Ammon's horn (tissue), 1 donor: Measurements from ENCODE around the gene SAP30BP.

Source experiments
- DNase-seq: peaks from one replicate; pipeline ENCODE4 v3.0.0-alpha.2; 2016; ENCODE audit warnings: low spot score

The SAP30BP gene

DNA sequence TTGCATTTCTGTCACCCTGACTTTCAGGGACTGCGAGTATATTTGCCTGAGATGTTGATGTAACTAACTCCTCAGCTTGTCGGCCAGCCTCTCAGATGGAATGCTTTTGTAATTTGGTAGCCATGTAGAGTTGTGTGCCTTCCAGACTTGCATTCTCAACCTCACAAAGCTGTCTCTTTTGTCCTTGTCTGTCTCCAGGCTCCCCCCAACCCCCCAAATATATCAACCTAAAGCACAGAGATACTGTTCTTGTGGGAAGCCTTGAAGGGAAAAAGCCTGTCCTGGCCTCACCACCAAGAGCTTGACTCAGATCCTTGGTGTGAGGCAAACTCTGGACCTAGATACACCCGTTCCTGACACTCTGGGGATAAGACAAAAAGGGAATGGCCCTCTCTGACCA lies 18.4 kb downstream of the SAP30BP start:
- DNase-seq: no peak

DNA sequence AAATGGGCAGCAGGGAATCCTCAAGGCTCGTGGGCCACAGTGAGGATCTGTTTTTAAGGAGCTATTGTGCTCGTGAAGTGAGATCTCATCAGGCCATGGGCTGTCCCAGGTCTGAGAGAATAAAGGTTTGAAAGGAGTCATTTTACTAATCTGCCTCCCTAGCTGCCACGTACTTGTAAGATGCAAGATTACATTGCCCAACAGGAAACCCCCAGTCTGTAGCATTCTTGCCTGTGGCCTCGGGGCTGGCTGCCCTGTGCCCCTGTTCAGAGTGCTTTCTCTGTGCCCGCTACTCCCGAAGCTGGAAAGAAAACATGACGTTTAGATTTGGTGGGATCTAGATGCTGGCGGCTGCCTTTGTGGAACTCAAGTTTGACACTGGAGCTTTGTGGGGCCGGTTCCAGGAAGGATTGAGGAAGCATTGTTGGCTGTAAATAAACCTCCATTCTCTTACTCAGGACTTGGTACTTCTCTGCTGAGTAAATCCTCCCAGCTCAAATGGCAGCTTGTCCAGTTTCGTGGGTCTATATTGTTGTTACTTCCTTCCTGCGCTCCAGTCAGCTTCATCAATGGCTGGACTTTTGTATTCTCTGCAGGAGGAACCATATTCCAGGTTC lies 21.2 kb downstream of the SAP30BP start:
- DNase-seq: no peak

DNA sequence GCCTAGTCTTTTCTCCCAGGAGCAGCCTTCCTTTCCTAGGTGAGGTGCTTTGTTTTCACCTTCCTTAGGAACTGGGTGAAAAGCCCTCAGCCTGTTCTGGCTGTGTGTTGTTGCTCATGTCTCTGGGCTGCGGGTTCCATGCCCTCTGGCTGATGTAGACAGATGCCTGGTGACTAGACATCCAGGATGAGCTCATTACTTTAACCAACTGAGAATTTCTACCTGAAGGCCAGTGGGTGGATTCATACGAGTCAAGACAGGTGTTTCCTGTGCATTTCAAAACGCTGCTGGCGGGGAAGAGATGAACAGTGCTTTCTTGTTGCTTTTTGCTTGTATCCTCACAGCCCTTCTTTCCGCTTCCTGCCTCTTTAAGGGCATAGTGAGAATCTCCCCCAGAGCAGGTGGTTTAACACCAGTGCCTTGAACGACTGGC lies 22.3 kb downstream of the SAP30BP start:
- DNase-seq: no peak

DNA sequence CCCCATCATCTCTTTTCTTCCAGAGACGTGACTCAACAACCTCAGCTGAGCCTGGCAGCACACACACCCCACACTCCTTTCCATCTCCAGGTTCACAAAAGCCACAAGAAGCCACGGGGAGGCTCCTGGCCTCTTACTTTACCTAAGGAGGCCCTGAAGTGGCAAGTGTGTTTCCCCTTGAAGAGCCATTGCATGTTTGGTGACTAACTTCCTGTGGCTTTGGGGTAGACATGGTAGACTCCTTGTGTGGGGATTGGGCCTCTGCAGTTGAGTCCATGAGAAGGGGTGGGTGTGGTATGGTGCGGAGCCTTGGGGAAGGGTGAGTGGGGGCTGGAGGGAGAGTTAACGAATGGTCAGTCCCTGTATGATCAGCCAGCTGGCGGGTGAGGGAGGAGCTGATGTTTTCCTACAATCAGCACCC lies 24.2 kb downstream of the SAP30BP start:
- no peak for DNase-seq

DNA sequence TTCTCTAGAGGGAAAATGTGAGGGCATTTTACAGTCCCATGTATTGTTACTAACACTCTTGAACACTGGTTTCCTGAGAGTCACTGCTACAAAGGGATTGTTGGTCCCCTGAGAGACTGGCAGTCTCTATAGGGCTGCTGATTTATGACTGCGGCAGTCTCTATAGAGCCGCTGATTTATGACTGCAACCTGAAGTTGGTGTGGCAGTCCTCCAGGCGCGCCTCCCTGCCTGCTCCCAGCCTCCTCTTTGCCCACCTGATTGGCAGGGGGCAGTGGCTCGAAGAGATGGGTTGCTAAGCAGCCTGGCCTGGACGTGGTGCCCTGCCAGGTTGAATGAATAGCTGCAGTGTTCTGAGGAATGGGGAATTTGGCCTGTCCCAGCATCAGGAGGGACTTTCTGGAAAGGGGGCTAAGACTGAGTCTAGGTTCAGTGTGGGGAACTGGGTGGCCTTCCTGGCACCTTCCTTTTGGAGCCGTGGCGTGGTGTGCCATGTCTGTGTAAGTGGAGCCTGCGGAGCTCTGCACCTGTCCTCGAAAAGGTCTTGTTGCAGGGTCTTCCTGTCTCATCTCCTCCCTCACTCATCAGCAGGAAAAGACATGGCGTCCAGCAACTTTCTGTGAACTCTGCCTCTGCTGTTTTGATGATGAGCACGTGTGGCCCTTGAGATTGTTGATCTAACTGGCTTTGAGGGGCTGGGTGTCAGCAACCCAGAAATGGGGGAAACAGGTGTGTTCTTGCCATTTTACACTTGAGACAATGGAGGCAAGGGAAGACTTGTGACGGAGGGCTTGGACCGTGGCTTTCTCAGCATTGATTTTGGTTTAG lies 24.9 kb downstream of the SAP30BP start:
- peak; percentile 88 for DNase-seq

DNA sequence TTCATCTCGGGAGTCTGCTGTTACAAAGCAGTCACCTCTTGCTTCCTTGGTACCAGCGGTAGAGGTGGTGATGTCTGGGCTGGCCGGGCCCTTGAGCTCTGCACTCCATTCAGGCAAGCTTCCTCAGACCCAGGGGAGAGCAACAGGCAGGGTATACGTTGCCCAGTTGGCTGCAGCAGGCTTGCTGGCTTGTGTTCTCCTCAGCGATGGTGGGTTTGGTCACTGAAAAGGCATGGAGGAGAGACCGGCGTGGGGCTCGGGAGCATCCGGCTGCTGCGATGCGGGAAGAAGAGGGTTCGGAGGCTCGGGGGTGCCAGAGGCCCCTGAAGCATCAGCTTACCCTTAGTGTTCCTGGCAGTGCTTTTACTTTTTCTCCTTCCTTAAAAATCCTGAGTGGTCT lies 25.8 kb downstream of the SAP30BP start:
- DNase-seq: no peak

DNA sequence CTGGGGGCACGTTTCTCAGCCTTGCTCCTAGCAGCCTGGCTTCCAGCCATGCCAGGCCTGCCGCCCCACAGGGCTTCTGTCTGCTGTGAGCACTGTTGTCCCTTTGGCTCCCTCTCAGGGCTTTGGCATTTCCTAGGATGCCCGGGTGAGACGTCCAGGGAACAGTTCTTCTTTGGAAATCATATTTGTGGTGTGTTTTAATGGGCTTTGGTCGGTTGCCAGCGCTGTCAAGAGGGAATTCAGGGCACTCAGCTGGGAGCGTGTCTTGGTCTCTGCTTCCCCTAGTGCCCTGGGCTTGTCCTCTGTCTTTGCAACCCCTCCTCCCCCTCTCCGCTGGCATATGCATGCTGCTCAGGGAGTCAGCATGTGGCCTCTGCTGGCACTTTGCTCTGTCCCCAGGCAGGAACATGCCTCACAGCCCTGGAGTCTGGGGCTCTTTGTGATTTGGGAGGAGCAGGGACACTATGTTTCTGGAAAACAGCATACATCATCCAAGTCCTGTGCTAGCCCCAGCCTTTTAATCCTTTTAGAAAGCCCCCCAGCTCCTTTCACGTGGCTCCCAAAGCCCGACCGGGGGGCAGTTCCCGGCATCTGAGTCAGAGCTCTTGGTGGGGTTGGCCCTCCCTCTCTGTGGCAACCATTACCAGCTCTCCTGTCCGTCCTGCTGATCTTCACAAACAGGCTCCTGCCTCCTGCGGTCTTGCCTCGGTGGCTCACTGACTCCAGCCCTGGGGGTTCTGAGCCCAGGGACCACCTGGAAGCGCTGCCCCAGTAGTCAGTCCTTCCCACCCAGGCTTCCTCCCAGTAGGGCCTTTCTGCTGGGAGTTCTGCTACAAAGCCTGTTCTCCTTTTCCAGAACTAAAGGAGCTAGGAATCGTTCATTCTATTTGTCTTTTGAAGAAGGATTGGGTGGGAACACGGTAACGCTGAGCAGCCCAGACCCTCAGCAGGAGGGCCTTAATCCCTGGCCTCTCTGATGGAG lies 26.7 kb downstream of the SAP30BP start:
- peak; percentile 98 for DNase-seq

DNA sequence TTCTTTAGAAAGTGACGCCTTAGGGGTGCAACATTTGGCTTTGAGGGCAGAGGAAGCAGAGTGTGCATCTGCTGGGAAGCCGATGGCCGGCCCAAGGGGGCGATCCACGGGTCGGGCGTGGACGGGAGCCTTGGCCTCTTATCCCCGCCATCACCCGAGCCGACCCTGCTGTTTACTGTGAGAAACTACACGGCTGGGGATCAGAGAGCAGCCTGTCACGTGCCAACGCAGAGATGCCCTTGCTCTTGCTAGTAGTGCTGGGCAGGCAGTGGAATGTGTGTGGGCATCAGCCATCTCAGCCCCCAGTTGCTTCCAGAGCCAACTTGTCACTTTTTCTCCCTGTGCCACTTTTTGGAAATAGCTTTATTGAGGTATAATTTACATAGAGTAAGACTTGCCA lies 27.4 kb downstream of the SAP30BP start:
- DNase-seq: peak; percentile 63

DNA sequence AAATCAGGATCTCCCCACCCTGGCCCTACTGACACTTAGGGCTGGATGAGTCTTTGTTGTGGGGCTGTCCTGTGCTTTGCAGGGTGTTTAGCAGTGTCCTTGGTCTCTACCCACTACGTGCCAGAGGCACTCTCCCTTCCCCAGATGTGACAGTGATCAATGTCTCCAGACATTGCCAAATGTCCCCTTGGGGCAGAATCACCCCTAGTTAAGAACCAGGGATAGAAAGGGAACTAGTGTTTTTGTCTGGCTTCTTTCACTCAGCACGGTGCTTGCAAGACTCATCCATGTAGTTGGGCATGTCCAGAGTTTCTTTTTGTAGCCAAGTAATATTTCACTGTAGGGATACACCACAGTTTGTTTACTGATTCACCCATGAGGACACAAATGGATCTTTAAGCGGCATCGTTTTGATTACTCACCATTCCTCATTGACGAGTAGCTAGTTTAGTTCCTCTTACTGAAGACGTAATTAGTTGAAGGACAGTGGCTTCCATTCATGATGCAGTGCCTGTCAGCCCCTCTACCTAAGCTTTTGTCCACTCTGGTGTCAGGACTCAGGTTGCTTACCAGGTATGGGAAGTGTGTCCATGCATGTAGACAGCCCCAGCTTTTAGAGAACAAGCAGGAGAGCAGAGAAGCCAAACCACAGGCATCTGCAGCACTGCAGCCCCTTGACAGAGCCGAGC lies 28.1 kb downstream of the SAP30BP start:
- DNase-seq: no peak

DNA sequence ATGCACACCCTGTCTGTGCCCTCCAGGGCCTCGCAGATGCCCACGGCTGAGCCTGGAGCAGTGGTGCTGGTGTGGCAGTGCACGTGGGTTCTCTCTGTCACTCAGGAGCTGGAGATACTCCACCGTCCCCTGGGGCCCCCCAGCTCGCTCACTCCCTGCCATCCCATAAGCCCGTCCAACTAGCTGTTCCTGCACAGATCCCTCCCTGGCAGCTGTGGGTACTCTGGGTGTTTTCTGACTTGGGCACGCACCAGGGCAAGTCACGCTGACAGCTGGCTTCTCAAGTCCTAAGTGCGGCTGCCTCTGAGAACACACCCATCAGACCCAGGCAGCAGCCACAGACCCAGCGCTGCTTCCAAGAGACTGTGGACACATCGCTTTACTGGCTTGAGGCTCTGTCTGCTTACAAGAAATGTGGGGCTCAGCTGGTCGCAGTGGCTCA lies 28.7 kb downstream of the SAP30BP start:
- DNase-seq: peak; percentile 77

DNA sequence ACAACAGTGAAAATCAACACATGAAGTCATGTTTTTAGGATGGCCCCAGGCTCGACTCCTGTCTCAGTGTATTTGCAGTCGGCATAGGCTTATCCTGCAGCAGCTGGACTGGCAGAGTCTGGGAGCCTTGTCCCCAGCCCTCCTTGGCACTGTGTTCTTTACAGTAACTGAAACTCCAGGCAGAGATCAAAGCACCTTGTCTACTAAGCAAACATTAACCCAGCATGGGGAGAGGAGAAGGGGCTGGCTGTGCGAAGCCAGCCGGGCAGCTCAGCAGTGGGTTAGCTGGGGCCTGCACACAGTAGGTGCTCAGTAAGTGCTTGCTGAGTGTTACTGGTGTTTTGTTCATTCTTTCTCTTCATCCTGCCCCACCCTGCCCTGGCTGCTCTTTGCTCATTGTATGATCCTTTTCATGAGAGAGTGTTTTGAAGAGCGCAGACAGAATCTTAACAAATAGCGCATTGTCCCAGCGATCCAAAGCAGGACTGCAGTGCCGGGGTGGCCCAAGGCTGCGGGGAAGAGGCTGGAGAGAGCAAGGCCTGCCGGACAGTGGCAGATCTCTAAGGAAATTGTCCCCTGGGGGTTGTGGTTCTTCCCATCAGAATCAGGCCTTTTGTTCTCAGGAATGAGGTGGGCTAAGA lies 30.6 kb downstream of the SAP30BP start:
- DNase-seq: peak; percentile 95

DNA sequence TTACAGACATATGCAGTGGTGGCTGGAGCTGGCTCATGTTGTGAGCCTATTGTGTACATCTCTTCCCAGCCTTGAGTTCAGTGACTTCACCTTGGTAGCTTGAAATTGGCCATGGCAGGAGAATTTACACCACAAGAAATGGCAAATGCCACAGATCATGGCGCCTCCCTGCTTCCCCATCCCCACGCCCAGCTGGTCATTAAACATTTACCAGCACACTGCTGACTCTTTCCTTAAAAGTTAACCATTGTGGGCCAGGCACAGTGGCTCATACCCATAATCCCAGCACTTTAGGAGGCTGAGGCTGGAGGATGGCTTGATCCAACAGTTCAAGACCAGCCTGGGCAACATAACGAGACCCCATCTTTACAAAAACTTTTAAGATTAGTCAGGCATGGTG lies 31.5 kb downstream of the SAP30BP start:
- no peak for DNase-seq

DNA sequence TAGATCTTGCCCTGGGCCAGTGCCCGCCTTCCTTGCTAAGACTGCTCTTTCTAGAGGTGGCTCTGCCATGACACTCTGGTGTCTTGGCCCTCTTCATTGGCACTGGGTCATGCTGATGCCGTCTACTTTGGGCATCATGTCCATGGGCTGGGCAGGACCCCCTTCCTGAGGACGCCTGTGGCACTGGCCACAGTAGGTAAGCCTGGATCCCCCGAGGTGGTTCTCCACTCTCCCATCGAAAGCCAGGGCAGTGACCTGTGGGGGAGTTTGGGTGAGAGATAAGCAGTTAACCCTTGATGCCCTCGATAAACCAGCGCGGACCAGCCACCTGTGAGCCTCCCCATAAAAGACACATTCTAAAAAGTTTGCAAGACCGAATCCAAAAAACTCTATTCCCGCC lies 34.1 kb downstream of the SAP30BP start:
- no peak for DNase-seq

DNA sequence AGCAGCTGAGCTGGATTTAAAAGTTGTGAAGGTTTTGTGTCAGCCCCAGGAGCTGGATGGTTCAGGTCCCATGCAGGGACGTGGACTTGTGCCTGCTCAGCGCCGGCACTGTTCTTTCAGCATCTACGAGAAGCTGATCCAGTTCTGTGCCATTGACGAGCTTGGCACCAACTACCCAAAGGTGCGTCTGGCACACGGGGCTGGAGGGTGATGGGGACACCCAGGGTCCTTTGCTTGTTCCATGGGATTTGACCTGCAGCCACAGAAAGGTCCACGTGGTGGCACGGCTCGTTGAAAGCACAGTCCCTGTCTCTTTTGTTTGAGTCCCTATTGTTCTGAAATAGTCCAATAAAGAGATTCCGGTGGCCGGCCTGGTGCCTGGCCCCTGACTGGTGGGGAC lies 36.1 kb downstream of the SAP30BP start:
- no peak for DNase-seq

DNA sequence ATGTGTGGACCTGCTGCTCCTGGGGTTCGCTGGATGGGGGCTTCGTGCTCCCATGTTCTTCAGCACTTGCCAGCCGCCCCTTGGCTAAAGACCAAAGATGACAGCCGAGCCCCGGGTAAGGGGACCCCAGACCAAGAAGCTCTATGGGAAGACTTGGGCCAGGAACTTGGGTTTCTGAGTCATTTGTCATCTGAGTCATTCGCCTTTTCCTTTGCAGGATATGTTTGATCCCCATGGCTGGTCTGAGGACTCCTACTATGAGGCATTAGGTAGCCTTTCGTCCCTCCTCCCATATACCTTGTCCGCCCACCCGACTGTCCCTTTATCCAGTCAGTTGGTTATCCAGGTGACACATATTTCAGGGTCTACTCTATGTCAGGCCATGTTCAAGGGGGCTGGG lies 36.5 kb downstream of the SAP30BP start:
- DNase-seq: no peak

DNA sequence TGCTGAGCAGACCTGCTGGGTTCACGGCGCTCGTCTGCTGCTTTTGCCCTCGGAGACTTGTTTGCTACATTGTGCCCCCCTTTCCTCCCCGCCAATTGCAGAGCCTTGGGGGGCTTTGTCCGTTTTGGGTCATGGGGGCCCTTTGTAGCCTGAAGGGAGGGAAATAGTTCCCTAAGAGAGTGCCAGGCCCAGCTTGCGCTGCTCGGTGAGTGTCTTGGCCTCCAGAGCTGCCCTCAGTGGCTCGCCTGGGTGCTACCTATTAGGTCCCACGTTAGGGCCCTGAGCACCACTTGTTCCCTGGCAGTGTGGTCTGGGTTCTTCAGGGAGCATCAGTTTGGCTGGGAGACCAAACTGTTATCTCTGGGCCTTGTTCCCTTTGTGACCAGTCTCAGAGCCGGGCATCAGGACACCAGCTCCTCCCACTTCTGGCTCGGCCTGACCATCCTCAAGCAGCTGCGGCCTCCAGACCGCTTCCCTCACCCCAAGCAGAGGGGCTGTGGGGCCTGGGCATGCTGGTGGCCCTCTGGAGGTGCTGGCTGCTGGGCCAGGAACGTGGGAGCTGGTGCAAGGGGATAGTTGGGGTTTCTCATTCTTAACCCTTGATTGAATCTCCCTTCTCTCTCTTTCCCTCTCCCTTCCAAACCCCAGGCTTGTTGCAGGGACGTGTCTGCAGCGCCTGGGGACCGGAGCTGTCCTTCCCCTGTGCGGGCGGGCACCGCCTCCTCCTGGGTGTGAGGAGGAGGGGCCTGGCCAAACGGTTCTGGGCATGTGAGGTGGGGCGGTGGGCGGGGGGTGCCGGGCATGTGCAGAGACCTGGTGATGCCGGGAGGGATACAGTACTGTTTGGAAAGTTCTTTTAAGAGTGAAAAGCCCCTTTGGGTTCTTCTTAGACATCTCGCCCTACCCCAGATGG lies 38.1 kb downstream of the SAP30BP start:
- DNase-seq: peak; percentile 67

DNA sequence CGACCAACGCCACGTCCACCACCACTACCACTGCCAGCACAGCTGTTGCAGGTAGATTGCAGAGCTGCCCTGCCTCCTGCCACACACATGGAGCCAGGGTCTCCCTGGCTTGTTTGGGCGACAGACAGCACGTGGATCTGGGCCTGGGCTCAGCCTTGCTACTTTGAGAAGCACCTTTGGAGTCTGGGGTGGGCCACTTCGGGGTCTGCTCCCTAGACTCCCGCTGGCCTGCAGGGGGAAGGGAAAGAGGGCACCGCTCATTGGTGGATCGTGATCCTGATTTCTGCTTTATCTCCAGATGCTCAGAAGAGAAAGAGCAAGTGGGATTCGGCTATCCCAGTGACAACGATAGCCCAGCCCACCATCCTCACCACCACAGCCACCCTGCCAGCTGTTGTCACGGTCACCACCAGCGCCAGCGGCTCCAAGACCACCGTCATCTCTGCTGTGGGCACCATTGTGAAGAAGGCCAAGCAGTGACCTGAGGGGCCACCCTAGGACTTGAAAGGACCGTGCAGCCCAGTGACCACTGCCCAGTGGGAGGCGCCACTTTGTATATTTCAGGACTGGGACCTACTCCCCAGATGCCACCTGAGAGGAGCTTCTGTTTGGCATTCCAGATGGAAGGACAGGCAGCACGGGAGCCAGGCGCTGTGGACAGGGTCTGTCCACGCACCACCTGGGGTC lies 39.0 kb downstream of the SAP30BP start:
- DNase-seq: no peak

DNA sequence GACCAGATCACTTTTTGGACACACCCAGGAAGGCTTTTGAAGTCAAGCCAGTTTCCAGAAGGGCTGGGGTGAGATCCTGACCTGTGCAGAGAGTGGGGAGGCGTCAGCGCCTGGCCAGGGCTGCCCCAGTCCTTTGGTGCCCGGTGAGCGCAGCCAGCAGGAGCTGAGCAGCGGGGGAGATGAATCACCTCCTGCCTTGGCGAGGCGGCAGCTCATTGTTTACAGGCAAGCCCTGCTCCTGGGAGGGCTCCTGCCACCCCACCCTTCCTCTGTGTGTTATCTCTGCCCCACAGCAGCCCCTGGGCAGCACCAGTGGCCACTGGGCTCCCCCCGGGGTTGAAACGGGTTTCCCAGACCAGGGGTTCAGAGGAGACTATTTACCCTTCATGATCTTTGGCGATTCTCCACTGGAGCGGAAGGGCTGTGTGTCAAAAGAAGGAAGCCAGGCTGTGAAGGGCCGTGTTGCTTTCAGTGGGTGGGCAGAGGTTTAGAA lies 40.0 kb downstream of the SAP30BP start:
- no peak for DNase-seq

DNA sequence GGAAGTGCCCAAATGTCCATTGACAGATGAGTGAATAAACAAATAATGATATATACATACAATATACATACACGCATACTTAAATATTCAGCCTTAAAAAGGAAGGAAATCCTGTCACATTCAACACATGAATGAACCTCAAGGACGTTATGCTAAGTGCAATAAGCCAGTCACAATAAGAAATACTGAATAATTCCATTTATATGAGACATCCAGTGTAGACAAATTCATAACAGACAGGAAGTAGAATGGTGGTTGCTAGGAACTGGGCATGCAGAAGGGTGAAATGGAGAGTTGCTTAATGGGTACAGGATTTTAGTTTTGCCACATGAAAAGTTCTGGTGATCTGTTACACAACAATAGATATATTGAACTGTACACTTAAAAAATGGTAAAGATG lies 45.3 kb downstream of the SAP30BP start:
- DNase-seq: no peak
